Activated naive CD4-positive, alpha-beta T cell treated with anti-CD3 and anti-CD28 coated beads, Interleukin-2, amount 10 ng/mL, durations not matched to agents 7 days and 5 days (primary cell): Measurements from ENCODE around the gene CHID1.

Source experiments
- CTCF ChIA-PET: fragments of 350-600 bp; sonication (Branson Sonifier 250); formaldehyde crosslinking; loops from one replicate; lab custom pipeline; 2021; ENCODE audit warnings: antibody characterized with exemption; lab: Charles Lee
- DNase-seq: peaks from one replicate; pipeline ENCODE4 v3.0.0-alpha.2; 2020
- H3K27ac Mint-ChIP-seq: one replicate; pipeline ENCODE4 v1.8.0; 2021; ENCODE audit warnings: mild to moderate bottlenecking, moderate library complexity, mixed read lengths
- H3K27me3 Mint-ChIP-seq: one replicate; pipeline ENCODE4 v1.8.0; 2021; ENCODE audit warnings: mild to moderate bottlenecking, mixed read lengths
- H3K36me3 Mint-ChIP-seq: one replicate; pipeline ENCODE4 v1.8.0; 2021; ENCODE audit warnings: mixed read lengths
- H3K4me1 Mint-ChIP-seq: one replicate; pipeline ENCODE4 v1.8.0; 2021; ENCODE audit warnings: mixed read lengths
- H3K4me3 Mint-ChIP-seq: one replicate; pipeline ENCODE4 v1.8.0; 2021; ENCODE audit warnings: mild to moderate bottlenecking, moderate library complexity, mixed read lengths
- H3K9me3 Mint-ChIP-seq: one replicate; pipeline ENCODE4 v1.8.0; 2021; ENCODE audit warnings: mixed read lengths

The CHID1 gene

GRCh38 chr11:893008-893654 is 17.5 kb downstream of the CHID1 start:
- H3K9me3 Mint-ChIP-seq: no peaks in the 10 kb centered on the region
- no peaks in the 10 kb centered on the region for H3K27me3 Mint-ChIP-seq
- H3K4me3 Mint-ChIP-seq: no peak overlapping the region
- no peaks in the 10 kb centered on the region for H3K4me1 Mint-ChIP-seq
- H3K27ac Mint-ChIP-seq: no peak overlapping the region
- CTCF ChIA-PET: no interaction called here
- H3K36me3 Mint-ChIP-seq: no peaks in the 10 kb centered on the region
- DNase-seq: no peak

GRCh38 chr11:890794-891540 is 19.6 kb downstream of the CHID1 start:
- no peaks in the 10 kb centered on the region for H3K9me3 Mint-ChIP-seq
- no peak overlapping the region for H3K4me3 Mint-ChIP-seq
- no peaks in the 10 kb centered on the region for H3K27me3 Mint-ChIP-seq
- no peak overlapping the region for H3K27ac Mint-ChIP-seq
- no peaks in the 10 kb centered on the region for H3K36me3 Mint-ChIP-seq
- CTCF ChIA-PET: no interaction called here
- no peaks in the 10 kb centered on the region for H3K4me1 Mint-ChIP-seq
- DNase-seq: no peak

GRCh38 chr11:889687-890475 is 20.7 kb downstream of the CHID1 start:
- H3K4me3 Mint-ChIP-seq: no peak overlapping the region
- CTCF ChIA-PET: no interaction called here
- no peaks in the 10 kb centered on the region for H3K4me1 Mint-ChIP-seq
- no peaks in the 10 kb centered on the region for H3K27me3 Mint-ChIP-seq
- H3K36me3 Mint-ChIP-seq: no peaks in the 10 kb centered on the region
- no peak overlapping the region for H3K27ac Mint-ChIP-seq
- H3K9me3 Mint-ChIP-seq: no peaks in the 10 kb centered on the region
- DNase-seq: no peak

- no peaks in the 10 kb centered on the region for H3K27me3 Mint-ChIP-seq
- CTCF ChIA-PET: no interaction called here
- no peaks in the 10 kb centered on the region for H3K36me3 Mint-ChIP-seq
These were observed 21.4 kb downstream of the CHID1 start for GRCh38 chr11:889257-889656.

GRCh38 chr11:888310-889212 is 22.0 kb downstream of the CHID1 start:
- Mint-ChIP-seq H3K4me3 (no peak overlapping the region), H3K27ac (no peak overlapping the region)
- CTCF ChIA-PET: no interaction called here

More at GRCh38 chr11:889257-889656, 21.4 kb downstream of the CHID1 start:
- peak overlapping the region; percentile 38 for H3K27ac Mint-ChIP-seq
- DNase-seq: no peak
- H3K4me3 Mint-ChIP-seq: no peak overlapping the region
- no peaks in the 10 kb centered on the region for H3K9me3 Mint-ChIP-seq
- no peaks in the 10 kb centered on the region for H3K4me1 Mint-ChIP-seq

GRCh38 chr11:887589-887988 is 23.0 kb downstream of the CHID1 start:
- Mint-ChIP-seq H3K27me3 (no peaks in the 10 kb centered on the region), H3K36me3 (peaks cover under 1% of the 10 kb centered on the region), H3K27ac (no peak overlapping the region), H3K9me3 (no peaks in the 10 kb centered on the region), H3K4me3 (no peak overlapping the region), H3K4me1 (no peaks in the 10 kb centered on the region)
- no peak for DNase-seq
- CTCF ChIA-PET: no interaction called here

More at GRCh38 chr11:888310-889212, 22.0 kb downstream of the CHID1 start:
- Mint-ChIP-seq H3K9me3 (no peaks in the 10 kb centered on the region), H3K36me3 (no peaks in the 10 kb centered on the region), H3K27me3 (no peaks in the 10 kb centered on the region), H3K4me1 (no peaks in the 10 kb centered on the region)
- DNase-seq: no peak

DNA sequence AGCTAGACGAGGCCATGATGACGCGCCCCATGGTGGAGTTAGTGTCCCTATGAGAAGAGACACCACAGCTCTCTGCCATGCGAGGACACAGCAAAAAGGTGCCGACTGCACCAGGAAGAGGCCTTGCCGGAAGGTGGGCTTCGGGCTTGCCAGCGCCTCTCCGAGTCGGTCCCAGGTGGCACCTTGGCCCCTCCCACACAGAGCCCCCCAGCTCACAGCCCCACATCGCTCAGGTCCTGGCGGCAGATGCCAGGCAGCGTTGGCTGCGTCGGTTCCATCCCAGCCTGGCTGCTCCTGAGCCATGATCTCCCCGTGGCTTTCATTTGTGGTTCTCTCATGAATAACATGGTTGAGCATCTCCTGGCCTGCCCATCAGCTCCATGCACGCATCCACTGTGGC is 24.0 kb downstream of the CHID1 start:
- CTCF ChIA-PET: no interaction called here
- H3K4me3 Mint-ChIP-seq: no peak overlapping the region
- H3K4me1 Mint-ChIP-seq: no peaks in the 10 kb centered on the region
- H3K27me3 Mint-ChIP-seq: no peaks in the 10 kb centered on the region
- no peak overlapping the region for H3K27ac Mint-ChIP-seq
- H3K9me3 Mint-ChIP-seq: no peaks in the 10 kb centered on the region
- DNase-seq: no peak
- H3K36me3 Mint-ChIP-seq: peaks cover 5% of the 10 kb centered on the region

DNA sequence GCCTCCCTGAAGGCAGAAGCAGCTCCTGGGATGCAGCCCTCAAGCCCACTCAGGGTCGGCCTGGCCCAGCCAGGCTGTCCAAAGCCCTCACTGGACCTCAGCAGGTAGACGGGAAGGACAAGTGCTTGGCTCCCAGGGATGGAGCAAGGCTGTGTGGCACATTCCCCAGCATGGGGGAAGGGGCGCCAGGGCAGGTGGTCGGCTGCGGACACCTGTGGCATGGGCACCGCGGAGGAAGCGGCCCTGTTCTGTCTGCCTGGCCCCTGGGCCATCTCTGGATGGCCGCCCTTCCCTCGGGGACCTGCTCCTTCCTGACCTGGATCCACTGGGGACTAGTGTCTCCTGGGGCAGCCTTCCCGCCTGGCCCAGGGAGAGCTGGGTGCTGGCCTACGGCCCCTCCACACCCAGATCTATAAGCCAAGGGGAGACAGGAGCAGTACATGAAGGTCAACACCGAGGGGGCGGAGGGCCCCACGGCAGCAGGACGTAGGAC is 26.0 kb downstream of the CHID1 start:
- Mint-ChIP-seq H3K4me1 (no peaks in the 10 kb centered on the region), H3K27me3 (no peaks in the 10 kb centered on the region), H3K27ac (no peak overlapping the region), H3K36me3 (peaks cover 5% of the 10 kb centered on the region), H3K4me3 (no peak overlapping the region), H3K9me3 (no peaks in the 10 kb centered on the region)
- CTCF ChIA-PET: no interaction called here
- DNase-seq: no peak

GRCh38 chr11:883527-883926 is 27.1 kb downstream of the CHID1 start:
- H3K27me3 Mint-ChIP-seq: no peaks in the 10 kb centered on the region
- no peak for DNase-seq
- no peaks in the 10 kb centered on the region for H3K4me1 Mint-ChIP-seq
- CTCF ChIA-PET: no interaction called here
- H3K4me3 Mint-ChIP-seq: no peak overlapping the region
- H3K9me3 Mint-ChIP-seq: no peaks in the 10 kb centered on the region
- H3K27ac Mint-ChIP-seq: no peak overlapping the region
- H3K36me3 Mint-ChIP-seq: peaks cover 5% of the 10 kb centered on the region

- H3K27me3 Mint-ChIP-seq: no peaks in the 10 kb centered on the region
- no peaks in the 10 kb centered on the region for H3K9me3 Mint-ChIP-seq
- DNase-seq: no peak
- CTCF ChIA-PET: no interaction called here
- no peaks in the 10 kb centered on the region for H3K4me1 Mint-ChIP-seq
- H3K36me3 Mint-ChIP-seq: peaks cover 7% of the 10 kb centered on the region
- no peak overlapping the region for H3K4me3 Mint-ChIP-seq
- peak overlapping the region; percentile 38 for H3K27ac Mint-ChIP-seq
These were observed 28.0 kb downstream of the CHID1 start for GRCh38 chr11:882596-882995.

DNA sequence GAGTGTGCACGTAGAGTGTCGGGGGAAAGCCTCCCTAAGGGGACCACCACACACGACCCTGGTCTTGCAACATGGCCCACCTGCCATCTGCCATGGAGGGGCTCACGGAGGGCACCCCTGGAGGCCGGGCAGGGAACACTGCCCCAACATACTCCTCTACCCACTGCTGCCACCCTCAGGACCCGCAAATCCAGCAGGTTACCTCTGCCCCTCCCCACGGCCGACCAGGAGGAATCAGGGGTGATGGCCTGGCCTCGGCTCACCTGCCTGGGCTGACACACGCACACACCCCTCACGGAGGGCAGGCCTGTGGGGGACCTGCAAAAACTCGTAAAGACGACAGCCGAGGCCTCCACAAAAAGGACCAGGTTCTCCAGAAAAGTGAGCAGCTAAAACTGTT is 30.2 kb downstream of the CHID1 start:
- Mint-ChIP-seq H3K9me3 (no peaks in the 10 kb centered on the region), H3K27ac (no peak overlapping the region), H3K4me1 (no peaks in the 10 kb centered on the region), H3K4me3 (no peak overlapping the region), H3K27me3 (no peaks in the 10 kb centered on the region), H3K36me3 (peaks cover 7% of the 10 kb centered on the region)
- DNase-seq: no peak
- CTCF ChIA-PET: no interaction called here

DNA sequence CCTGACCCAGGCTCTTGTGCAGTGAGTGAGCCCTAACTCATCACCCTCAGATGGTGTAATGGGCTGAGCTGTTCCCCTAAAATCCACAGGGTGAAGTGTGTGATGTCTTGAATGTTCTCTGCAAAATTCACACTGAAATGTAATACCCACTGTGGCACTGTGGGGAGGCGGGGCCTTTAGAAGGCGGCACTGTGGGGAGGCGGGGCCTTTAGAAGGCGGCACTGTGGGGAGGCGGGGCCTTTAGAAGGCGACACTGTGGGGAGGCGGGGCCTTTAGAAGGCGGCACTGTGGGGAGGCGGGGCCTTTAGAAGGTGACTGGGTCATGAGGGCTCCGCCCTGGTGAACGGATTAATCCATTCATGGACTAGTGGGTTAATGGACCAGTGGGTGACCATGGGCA is 33.0 kb downstream of the CHID1 start:
- H3K4me3 Mint-ChIP-seq: no peak overlapping the region
- no peaks in the 10 kb centered on the region for H3K4me1 Mint-ChIP-seq
- no peaks in the 10 kb centered on the region for H3K9me3 Mint-ChIP-seq
- peaks cover 6% of the 10 kb centered on the region for H3K36me3 Mint-ChIP-seq
- DNase-seq: peak; percentile 44
- H3K27me3 Mint-ChIP-seq: no peaks in the 10 kb centered on the region
- H3K27ac Mint-ChIP-seq: no peak overlapping the region
- CTCF ChIA-PET: no interaction called here

DNA sequence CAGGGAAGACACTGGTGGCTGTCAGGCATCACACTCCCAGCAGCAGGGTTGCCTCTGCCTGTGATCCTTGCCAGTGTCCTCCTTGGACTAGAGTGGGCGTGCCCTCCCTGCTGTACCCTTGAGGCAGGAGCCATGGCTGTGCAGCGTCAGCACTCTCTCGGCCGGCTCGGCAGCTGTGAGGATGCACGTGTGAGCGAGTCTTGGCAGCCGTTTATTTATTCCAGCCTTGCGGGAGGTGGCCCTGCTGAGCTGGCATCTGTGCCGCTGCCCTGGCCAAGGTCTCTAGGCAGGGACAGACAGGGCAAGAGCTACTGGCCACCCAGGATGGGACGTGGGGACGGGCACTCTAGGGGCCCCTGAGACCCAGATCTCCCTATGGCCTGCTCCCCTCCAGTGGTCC is 34.1 kb downstream of the CHID1 start:
- CTCF ChIA-PET: no interaction called here
- DNase-seq: no peak
- Mint-ChIP-seq H3K27ac (no peak overlapping the region), H3K4me1 (no peaks in the 10 kb centered on the region), H3K4me3 (no peak overlapping the region), H3K27me3 (no peaks in the 10 kb centered on the region), H3K36me3 (peaks cover 1% of the 10 kb centered on the region), H3K9me3 (no peaks in the 10 kb centered on the region)
